Renal cortex interstitium (tissue), 15 donors: ENCODE measurements around the gene THBS2. TPM values are rescaled to one million over a fixed set of nuclear protein-coding genes. Genes with fewer than 3 reads are reported as not detected.
"Not testable (repeated sequence)": the region's sequence is repeated elsewhere in the genome, so short reads cannot be mapped to it uniquely, and the experiment has no call there.

Experiments
- DNase-seq, 11 donors: peaks; one replicate each; pipeline ENCODE4 v3.0.0-alpha.2; 2013; ENCODE audit warnings: low read depth in 9 of 11, low spot score in 4 of 11; ENCODE audit errors: extremely low read depth in 1 of 11
- long read RNA-seq, 16 experiments: transcript quantifications; one replicate each; lab custom pipeline, GENCODE V29; 2026
- polyA plus RNA-seq, 3 donors: library from polyadenylated mRNA; unstranded; fragments of 120-200 nt; gene quantifications; one replicate each; pipeline ENCODE4 v1.2.1, GENCODE V29; 2013; ENCODE audit not compliant: insufficient read length in 3 of 3

Gene THBS2
- 10 to 100 TPM in 1 of 3 donors, 1 to 10 TPM in 2; 9.0 to 15.1 (median 9.4) TPM for polyA plus RNA-seq
- long read RNA-seq, donor 1, result 0 reads
- long read RNA-seq, donor 2, result 0 reads
- long read RNA-seq, donor 3, full-length matches to known transcripts, result 1 of 1 reads
- long read RNA-seq, donor 3, partial matches to known transcripts, result 0 of 1 reads
- long read RNA-seq, donor 3, other reads (novel, unspliced or antisense), result 0 of 1 reads
- long read RNA-seq, donor 4, result 0 reads
- long read RNA-seq, donor 5, result 0 reads
- long read RNA-seq, donor 6, full-length matches to known transcripts, result 1 of 1 reads
- long read RNA-seq, donor 6, partial matches to known transcripts, result 0 of 1 reads
- long read RNA-seq, donor 6, other reads (novel, unspliced or antisense), result 0 of 1 reads
- long read RNA-seq, donor 7, result 0 reads
- long read RNA-seq, donor 8, result 0 reads
- long read RNA-seq, donor 9, result 0 reads
- long read RNA-seq, donor 10, partial matches to known transcripts, result 10 of 10 reads
- long read RNA-seq, donor 10, other reads (novel, unspliced or antisense), result 0 of 10 reads
- long read RNA-seq, donor 11, full-length matches to known transcripts, result 2 of 2 reads
- long read RNA-seq, donor 11, partial matches to known transcripts, result 0 of 2 reads
- long read RNA-seq, donor 11, other reads (novel, unspliced or antisense), result 0 of 2 reads
- long read RNA-seq, donor 12, full-length matches to known transcripts, result 1 of 1 reads
- long read RNA-seq, donor 12, partial matches to known transcripts, result 0 of 1 reads
- long read RNA-seq, donor 12, other reads (novel, unspliced or antisense), result 0 of 1 reads
- long read RNA-seq, donor 13, result 0 reads
- long read RNA-seq, donor 14, result 0 reads
- long read RNA-seq, donor 15, result 0 reads
- long read RNA-seq, donor 16, full-length matches to known transcripts, result 1 of 1 reads
- long read RNA-seq, donor 16, partial matches to known transcripts, result 0 of 1 reads
- long read RNA-seq, donor 16, other reads (novel, unspliced or antisense), result 0 of 1 reads

DNA sequence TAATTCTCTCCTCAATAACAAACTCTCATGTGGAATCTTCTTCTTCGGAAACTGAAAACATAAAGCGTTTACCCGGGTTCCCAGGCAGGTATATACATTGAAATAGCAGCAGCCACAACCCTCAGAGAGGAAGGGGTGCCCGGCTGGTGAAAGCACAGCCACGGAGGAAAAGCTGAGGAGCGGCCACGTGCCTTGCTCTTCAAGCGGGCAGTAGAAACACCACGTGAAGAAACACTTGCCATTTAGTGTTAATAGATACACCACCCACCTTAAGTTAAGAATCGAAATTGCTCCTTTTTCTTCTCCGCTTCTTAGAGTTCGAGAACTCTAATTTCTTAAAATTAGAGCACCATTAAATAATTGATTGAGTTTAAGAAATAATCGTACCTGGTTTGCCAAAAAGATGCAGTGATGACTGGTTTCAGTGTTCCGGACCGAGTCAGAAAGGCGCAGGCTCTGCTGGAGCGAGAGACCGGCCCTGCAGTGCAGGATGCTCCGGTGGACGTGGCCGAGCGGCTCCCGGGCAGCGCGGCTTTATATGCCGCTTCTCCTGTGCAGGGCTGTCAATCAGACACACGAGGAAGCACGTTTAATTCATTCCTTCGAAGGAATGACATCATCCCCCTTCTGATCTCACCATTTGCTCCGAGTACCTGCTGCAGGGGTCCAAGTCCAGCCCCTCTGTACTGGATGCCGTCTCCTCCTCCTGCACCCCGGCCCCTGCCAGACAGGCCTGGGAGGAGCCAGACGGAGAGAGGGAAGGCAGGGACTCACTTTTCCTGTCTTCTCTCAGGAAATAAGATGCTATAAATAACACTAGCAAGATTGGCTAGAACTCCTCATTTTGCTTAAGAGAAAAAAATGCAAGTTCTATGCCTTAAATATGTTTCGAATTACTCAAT lies at the start of gene THBS2:
Gene THBS2, minus strand, starts transcription at position 510 of the 902 bp plus-strand sequence. CDS start 3,062 bp downstream, outside the sequence.
- DNase-seq, result peak in 2 of 11 donors; percentile 20 to 26

DNA sequence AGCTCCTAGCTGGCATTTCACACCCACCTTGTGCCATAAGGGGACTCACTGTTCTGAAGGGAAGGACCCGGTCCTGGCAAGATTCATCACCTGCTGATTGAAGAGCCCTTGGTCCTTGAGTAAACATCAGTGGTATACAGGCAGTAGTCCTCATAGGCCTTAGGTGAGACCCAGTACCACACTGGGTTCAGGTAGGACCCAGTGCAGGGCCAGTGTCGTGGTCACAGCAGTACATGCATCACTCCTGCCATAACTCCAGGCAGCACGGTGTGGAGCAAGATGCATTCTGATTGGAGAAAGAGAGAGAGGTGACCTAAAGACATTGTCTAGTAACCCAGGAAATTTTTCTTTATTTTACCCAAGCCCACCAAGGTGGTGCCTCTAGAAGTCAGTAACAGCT lies 49.1 kb upstream of the THBS2 start:
- no peak for DNase-seq

GRCh38 chr6:169302255-169302654 lies 48.6 kb upstream of the THBS2 start:
- DNase-seq, result no peak

DNA sequence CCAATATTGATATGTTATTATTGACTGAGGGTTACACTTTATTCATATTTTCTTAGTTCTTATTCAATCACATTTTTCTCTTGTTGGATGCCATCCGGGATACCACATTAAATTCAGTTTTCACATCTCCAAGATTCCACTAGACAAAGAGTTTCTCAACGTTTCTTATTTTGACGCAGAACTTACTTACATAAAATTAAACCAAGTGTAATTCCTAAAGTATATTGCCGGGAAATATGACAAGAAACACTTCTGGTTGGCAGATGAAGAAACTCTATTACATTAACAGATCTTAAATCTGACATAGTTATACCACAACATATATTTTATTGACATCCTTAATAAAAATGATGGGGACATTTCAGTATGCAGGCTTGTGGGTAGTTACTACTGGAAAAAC lies 47.3 kb upstream of the THBS2 start:
- no peak for DNase-seq

DNA sequence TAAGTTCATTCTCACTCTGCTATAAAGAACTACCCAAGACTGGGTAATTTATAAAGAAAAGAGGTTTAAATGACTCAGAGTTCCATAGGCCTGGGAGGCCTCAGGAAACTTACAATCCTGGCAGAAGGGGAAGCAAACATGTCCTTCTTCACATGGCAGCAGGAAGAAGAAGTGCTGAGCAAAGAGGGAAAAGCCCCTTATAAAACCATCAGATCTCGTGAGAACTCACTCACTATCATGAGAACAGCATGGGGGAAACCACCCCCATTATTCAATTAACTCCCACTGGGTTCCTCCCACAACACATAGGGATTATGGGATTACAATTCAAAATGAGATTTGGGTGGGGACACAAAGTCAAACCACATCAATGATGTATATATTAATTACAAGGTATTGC lies 45.0 kb upstream of the THBS2 start:
- DNase-seq, result not testable (repeated sequence)

DNA sequence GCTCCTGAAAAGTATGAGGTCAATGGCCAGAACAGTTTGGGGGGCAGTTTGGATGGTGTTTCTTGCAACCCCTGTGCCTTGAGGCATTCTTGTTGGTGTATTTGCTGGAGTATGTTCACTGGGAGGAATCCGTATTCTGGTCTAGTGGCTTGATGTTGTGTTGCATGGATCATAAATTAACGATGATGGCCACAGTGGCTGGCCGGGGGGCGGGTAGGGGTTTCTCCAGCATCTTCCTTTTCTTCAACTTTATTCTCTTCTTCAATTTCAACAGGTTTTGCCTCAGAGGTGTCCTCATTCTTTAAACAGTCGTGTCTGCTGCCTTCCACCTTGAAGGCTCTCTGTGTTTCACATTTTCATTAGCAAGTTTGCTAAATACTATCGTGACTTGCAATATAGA lies 43.0 kb upstream of the THBS2 start:
- no peak for DNase-seq

GRCh38 chr6:169296170-169296569 lies 42.5 kb upstream of the THBS2 start:
- no peak for DNase-seq

DNA sequence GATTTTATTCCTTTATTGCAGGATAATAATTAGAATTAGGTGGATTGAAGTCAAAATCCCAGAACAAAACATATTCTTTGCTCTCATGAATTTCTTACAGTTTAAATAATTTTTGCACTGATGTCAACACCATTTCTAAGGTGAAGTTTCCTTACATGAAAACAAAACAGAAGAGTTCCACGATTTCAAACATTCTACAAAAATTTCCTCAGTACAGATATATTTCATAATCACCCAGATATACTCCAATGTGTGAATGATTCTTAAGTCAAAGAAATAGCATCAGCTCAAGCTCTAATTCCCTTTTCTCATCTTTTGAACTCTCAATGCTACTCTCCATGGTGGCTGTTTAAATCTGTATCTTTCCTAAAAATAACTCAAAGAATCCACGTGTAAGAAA lies 39.5 kb upstream of the THBS2 start:
- DNase-seq, result no peak

DNA sequence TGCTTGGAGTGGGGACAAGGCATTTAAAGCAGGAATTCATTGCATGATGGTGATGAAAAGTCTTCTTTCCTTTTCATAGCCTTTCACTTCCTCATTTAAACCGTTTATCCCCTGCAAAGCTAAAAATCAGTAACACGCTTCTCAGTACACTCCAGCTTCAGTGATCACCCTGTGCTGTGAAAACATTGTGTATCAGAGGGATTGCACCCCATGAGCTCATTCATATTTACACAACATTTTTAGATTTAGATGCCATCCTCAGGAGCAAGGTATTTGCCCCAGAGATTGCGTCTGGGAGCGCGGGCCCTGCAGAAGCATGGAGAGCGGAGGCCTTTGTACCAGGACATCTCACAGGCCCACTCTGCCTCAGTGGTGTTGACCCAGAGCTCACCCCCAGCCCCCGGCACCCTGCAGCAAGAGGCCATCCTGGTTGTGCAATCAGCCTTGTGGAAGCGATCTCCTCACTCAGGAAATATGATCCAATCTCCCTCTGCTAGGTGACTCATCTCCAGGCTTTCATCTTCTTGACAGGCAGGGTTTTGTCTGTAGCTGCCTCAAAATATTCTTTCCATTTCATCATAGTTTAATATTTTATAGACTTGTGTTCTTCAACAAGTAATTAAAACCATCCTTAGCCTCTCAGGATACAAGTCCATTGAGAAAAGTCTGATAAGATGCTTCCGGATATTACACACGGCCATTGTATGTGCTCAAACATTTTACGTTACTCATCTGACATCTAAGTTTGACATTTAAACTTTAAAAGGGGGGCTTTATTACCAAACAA lies 38.9 kb upstream of the THBS2 start:
- DNase-seq, result peak in 1 of 11 donors; percentile 9

GRCh38 chr6:169291646-169292337 lies 38.1 kb upstream of the THBS2 start:
- no peak for DNase-seq

GRCh38 chr6:169291148-169291547 lies 37.5 kb upstream of the THBS2 start:
- DNase-seq, result no peak

DNA sequence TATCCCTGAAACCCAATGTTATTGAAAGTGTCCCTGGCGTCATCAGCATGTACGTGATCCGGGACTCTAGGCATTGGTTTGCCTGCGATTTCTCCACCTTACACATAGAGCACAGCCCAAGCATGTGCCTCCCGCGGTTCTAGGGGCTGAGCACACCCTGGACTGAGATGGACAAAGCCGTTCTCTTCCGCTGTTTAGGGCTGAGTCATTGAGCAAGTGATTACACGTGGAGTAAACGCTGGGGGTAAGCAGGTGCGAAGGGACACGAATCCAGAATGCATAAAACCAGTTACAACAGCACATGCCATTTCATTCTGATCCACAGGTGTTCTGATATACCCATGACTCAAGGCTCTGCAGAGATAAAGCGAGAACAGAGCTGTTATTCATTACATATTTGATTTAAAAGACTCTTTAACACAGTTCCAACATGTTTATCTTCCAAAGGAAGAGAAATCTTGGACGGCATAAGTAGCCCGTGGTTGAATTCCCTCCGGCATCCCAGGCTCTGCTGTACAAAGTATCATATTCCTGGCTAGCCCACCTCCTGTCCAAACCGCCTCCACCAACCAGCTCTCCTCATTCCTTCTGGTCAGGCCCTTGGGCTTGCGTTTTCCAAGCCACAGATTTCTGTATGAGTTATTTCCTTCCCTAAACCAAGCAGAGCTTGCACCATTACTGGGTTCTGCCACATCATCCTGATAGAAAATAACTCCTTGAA lies 36.1 kb upstream of the THBS2 start:
- DNase-seq, result no peak

- DNase-seq, result no peak
These were observed 35.6 kb upstream of the THBS2 start for GRCh38 chr6:169289257-169289618.

DNA sequence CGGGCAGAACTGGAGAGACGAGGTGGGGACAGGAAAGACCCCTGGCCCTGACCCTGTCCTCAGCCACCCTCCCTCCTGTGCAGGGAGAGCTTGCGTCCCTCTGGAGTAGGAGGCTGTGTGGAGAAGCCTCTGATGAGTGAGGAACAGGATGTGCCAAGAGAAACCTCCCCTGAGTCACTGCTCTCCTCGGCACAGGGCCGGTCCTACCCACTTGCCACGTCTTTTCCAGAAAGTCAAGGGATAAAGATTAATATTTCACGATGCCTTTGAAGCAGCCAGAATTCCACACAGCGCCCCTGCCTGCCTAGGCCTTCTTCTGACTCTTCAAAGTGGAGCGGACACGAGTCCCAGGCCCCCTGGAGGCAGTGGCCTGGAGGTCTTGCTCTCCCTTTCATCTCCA lies 34.9 kb upstream of the THBS2 start:
- no peak for DNase-seq

- DNase-seq, result no peak
These were observed 34.0 kb upstream of the THBS2 start for GRCh38 chr6:169287675-169288074.

DNA sequence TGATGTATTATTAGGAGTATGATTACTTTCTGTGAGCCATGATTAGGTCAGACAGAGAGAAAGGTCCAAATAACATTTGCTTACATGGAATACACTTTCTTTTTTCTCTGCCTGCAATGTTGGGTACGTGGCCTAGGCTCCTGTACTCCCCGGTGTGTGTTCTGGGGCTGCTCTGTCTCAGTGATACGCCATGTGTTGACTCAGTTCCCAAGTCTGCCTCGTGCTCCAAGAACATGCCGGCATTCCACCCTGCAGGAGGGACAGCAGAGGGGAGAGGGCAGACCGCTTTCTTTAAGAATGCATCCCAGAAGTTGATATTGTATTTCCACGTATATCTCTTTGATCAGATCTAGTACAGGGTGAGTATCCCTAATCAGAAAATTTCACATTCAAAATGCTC lies 33.3 kb upstream of the THBS2 start:
- no peak for DNase-seq

- DNase-seq, result no peak
These were observed 31.5 kb upstream of the THBS2 start for GRCh38 chr6:169285165-169285564.
